SK-N-SH (cell line): ENCODE data around the gene NCOA5. TPM values are rescaled to one million over a fixed set of nuclear protein-coding genes. Genes with fewer than 3 reads are reported as not detected.

Experiments
- CTCF ChIA-PET: fragments of 300-600, 350-600 bp; formaldehyde crosslinking; extraction: SDS; loops from one replicate; lab custom pipeline; 2021; lab: Yijun Ruan, JAX
- POLR2A ChIA-PET: fragments of 350-600 bp; sonication (Branson Sonifier 250); formaldehyde crosslinking; extraction: SDS; loops from one replicate; lab custom pipeline; 2020; ENCODE audit warnings: antibody characterized with exemption, inconsistent platforms; lab: Yijun Ruan, JAX
- DNase-seq: peaks from one replicate; pipeline ENCODE4 v3.0.0; 2012
- H2AFZ ChIP-seq: fragments of 200-600 bp; sonication (generic); 2 replicates; pipeline ENCODE4 v1.8.1; 2016; ENCODE audit warnings: antibody characterized with exemption, mild to moderate bottlenecking, low read depth
- H3F3A ChIP-seq: fragments of 200-600 bp; sonication (generic); replicated peaks from 2 replicates; pipeline ENCODE3; 2016; ENCODE audit warnings: antibody characterized with exemption, mild to moderate bottlenecking; ENCODE audit not compliant: insufficient read depth
- H3K27ac ChIP-seq, 2 experiments: fragments of 200-500 bp in 1 of 2; fragments of 200-600 bp in 1 of 2; sonication (Bioruptor generic) in 1 of 2; sonication (generic), shearing (Covaris generic) in 1 of 2; 2 replicates each; pipeline versions ENCODE4 v1.5.1 to v1.6.1; 2014 to 2016; ENCODE audit warnings: low read depth in 2 of 2, inconsistent platforms in 1 of 2, low read length in 1 of 2, mild to moderate bottlenecking in 1 of 2, mixed read lengths in 1 of 2
- H3K27me3 ChIP-seq: fragments of 200-600 bp; sonication (generic), shearing (Covaris generic); 2 replicates; pipeline ENCODE4 v1.6.1; 2016; ENCODE audit warnings: mixed run types; ENCODE audit not compliant: insufficient read depth
- H3K36me3 ChIP-seq, 2 experiments: fragments of 200-500 bp in 1 of 2; fragments of 200-600 bp in 1 of 2; sonication (Bioruptor generic) in 1 of 2; sonication (generic) in 1 of 2; replicated peaks in 1 of 2; 2 replicates each; pipeline versions ENCODE3 to v1.5.1; 2014 to 2016; ENCODE audit warnings: low read length in 1 of 2, mild to moderate bottlenecking in 1 of 2; ENCODE audit not compliant: insufficient read depth in 2 of 2, control insufficient read depth in 1 of 2
- H3K4me1 ChIP-seq, 2 experiments: fragments of 200-500 bp in 1 of 2; fragments of 200-600 bp in 1 of 2; sonication (Bioruptor generic) in 1 of 2; sonication (generic), shearing (Covaris generic) in 1 of 2; 2 replicates each; pipeline versions ENCODE4 v1.5.1 to v1.6.1; 2014 to 2016; ENCODE audit warnings: low read depth in 1 of 2, low read length in 1 of 2, mixed run types in 1 of 2; ENCODE audit not compliant: insufficient read depth in 2 of 2, control insufficient read depth in 1 of 2
- H3K4me2 ChIP-seq: fragments of 200-600 bp; sonication (generic), shearing (Covaris generic); 2 replicates; pipeline ENCODE4 v1.6.1; 2017; ENCODE audit warnings: mixed run types
- H3K4me3 ChIP-seq, 2 experiments: fragments of 200-500 bp in 1 of 2; fragments of 200-600 bp in 1 of 2; sonication (Bioruptor generic) in 1 of 2; sonication (generic), shearing (Covaris generic) in 1 of 2; 2 replicates each; pipeline versions ENCODE4 v1.5.1 to v1.8.1; 2014 to 2016; ENCODE audit warnings: low read depth in 2 of 2, inconsistent platforms in 1 of 2, low read length in 1 of 2, mild to moderate bottlenecking in 1 of 2, mixed read lengths in 1 of 2, moderate library complexity in 1 of 2
- H3K79me2 ChIP-seq: fragments of 200-600 bp; sonication (generic); 2 replicates; pipeline ENCODE4 v1.8.1; 2017; ENCODE audit warnings: mild to moderate bottlenecking; ENCODE audit not compliant: insufficient read depth
- H3K9ac ChIP-seq: fragments of 200-600 bp; sonication (generic); 2 replicates; pipeline ENCODE4 v1.6.1; 2017; ENCODE audit warnings: mixed run types
- H3K9me2 ChIP-seq: fragments of 200-600 bp; sonication (generic); 2 replicates; pipeline ENCODE4 v1.6.1; 2017; ENCODE audit warnings: mixed run types
- H3K9me3 ChIP-seq: fragments of 200-600 bp; sonication (generic); 2 replicates; pipeline ENCODE4 v1.6.1; 2017; ENCODE audit warnings: mixed run types, mild to moderate bottlenecking, moderate library complexity
- H4K20me1 ChIP-seq: fragments of 200-600 bp; sonication (generic); 2 replicates; pipeline ENCODE4 v1.6.1; 2017; ENCODE audit warnings: mild to moderate bottlenecking, mixed run types; ENCODE audit not compliant: insufficient read depth
- FOXM1 ChIP-seq: IDR thresholded peaks from 2 replicates; pipeline ENCODE4 v1.4.0; 2012; ENCODE audit warnings: low read depth, mild to moderate bottlenecking
- GABPA ChIP-seq: IDR thresholded peaks from 2 replicates; pipeline ENCODE4 v1.4.0; 2012; ENCODE audit warnings: low read depth, mild to moderate bottlenecking
- GATA2 ChIP-seq: sonication (generic); formaldehyde crosslinking; IDR thresholded peaks from 2 replicates; pipeline ENCODE4 v1.5.0; 2020; ENCODE audit warnings: mild to moderate bottlenecking, missing genetic modification reagents
- IRF3 ChIP-seq: fragments of 150-350 bp; IDR thresholded peaks from 2 replicates; pipeline ENCODE4 v1.6.1; 2016; ENCODE audit warnings: mild to moderate bottlenecking, low read depth, low read length
- JUND ChIP-seq: IDR thresholded peaks from 2 replicates; pipeline ENCODE4 v1.4.0; 2012
- MAX ChIP-seq: IDR thresholded peaks from 2 replicates; pipeline ENCODE4 v1.4.0; 2012; ENCODE audit warnings: low read depth
- MXI1 ChIP-seq: IDR thresholded peaks from 2 replicates; pipeline ENCODE4 v1.6.1; 2012; ENCODE audit warnings: mild to moderate bottlenecking, low read depth, low read length, improper control_type of control experiment
- NFIC ChIP-seq: IDR thresholded peaks from 2 replicates; pipeline ENCODE4 v1.4.0; 2012; ENCODE audit warnings: borderline replicate concordance
- NRF1 ChIP-seq: IDR thresholded peaks from 2 replicates; pipeline ENCODE4 v1.6.1; 2012; ENCODE audit warnings: low read depth, mild to moderate bottlenecking, low read length
- PBX3 ChIP-seq: IDR thresholded peaks from 2 replicates; pipeline ENCODE4; 2012
- RAD21 ChIP-seq: IDR thresholded peaks from 2 replicates; pipeline ENCODE4 v1.6.1; 2012; ENCODE audit warnings: mild to moderate bottlenecking, low read length
- RCOR1 ChIP-seq: fragments of 150-350 bp; IDR thresholded peaks from 2 replicates; pipeline ENCODE4 v1.6.1; 2017; ENCODE audit warnings: antibody characterized with exemption, low read length
- REST ChIP-seq: IDR thresholded peaks from 2 replicates; pipeline ENCODE4 v1.6.1; 2012; ENCODE audit warnings: mild to moderate bottlenecking, low read depth, low read length, moderate library complexity
- RFX5 ChIP-seq: IDR thresholded peaks from 2 replicates; pipeline ENCODE4 v1.6.1; 2012; ENCODE audit warnings: mild to moderate bottlenecking, improper control_type of control experiment, low read length
- SMC3 ChIP-seq: IDR thresholded peaks from 2 replicates; pipeline ENCODE4 v1.6.1; 2012; ENCODE audit warnings: low read depth, low read length, improper control_type of control experiment
- TAF1 ChIP-seq: IDR thresholded peaks from 2 replicates; pipeline ENCODE4 v1.6.1; 2012; ENCODE audit warnings: low read depth, mild to moderate bottlenecking, low read length, moderate library complexity, borderline replicate concordance
- TCF12 ChIP-seq: IDR thresholded peaks from 2 replicates; pipeline ENCODE4 v1.4.0; 2012
- YY1 ChIP-seq: IDR thresholded peaks from 2 replicates; pipeline ENCODE4 v1.4.0; 2012; ENCODE audit warnings: low read depth, mild to moderate bottlenecking
- ZBTB33 ChIP-seq: IDR thresholded peaks from 2 replicates; pipeline ENCODE4 v1.4.0; 2012; ENCODE audit warnings: low read depth, borderline replicate concordance
- WGBS: methylation state at CpG from one replicate; pipeline ENCODE4 v1.1.6; 2017; ENCODE audit warnings: low lambda C conversion rate; 5-methylcytosine and 5-hydroxymethylcytosine counted together
- polyA plus RNA-seq, 3 experiments: library from polyadenylated mRNA; depleted of rRNA; stranded (reverse); fragments of >200 nt; gene quantifications; 2 replicates each; pipeline ENCODE4 v1.2.3, GENCODE V29; 2012

The NCOA5 gene
- polyA plus RNA-seq, 1 of the 3 experiments (the other 2 are of a cell fraction), result 20.4 TPM

- no peak for DNase-seq
- Histone ChIP-seq H2AFZ (no peak overlapping the region), H3K4me1 (peaks cover 4 to 14% of the 10 kb centered on the region in 2 experiments; a peak in 3 of 4 replicates), H3K27ac (no peak overlapping the region), H3K79me2 (peaks cover 91% of the 10 kb centered on the region)
- no peak for TF ChIP-seq MXI1
- TF ChIP-seq REST, result no peak
- TF ChIP-seq RAD21, result no peak
- no peak for TF ChIP-seq RFX5
- TF ChIP-seq MAX, result no peak
- no peak for TF ChIP-seq GATA2 (CRISPR knock-in tag)
- no peak for TF ChIP-seq ZBTB33
- TF ChIP-seq, all 33 proteins: peak for 0
- H3F3A ChIP-seq, result no peaks in the 10 kb centered on the region
- ChIA-PET CTCF (interaction anchor here (0.9 to 1.7 kb wide), 5 partner anchors 43 to 71 kb away, joined by 3 to 11 read pairs (median 6); no protein-coding TSS in a partner anchor), POLR2A (no interaction called here)
- no peaks in the 10 kb centered on the region for H3K9me2 ChIP-seq
- H3K9me3 ChIP-seq, result no peaks in the 10 kb centered on the region
- peaks cover 0 to 3% of the 10 kb centered on the region in 2 experiments for H3K36me3 ChIP-seq
- H3K4me3 ChIP-seq, result no peak overlapping the region
- H3K9ac ChIP-seq, result no peak overlapping the region
- H4K20me1 ChIP-seq, result peaks cover 90% of the 10 kb centered on the region
- H3K27me3 ChIP-seq, result no peaks in the 10 kb centered on the region
- no peak overlapping the region for H3K4me2 ChIP-seq
- 78% methylated on average over 4 of the region's 4 CpGs for WGBS
Observed at GRCh38 chr20:46085179-46085851, 4.4 kb downstream of the NCOA5 start.

GRCh38 chr20:46084805-46085178 lies 5.0 kb downstream of the NCOA5 start:
- Histone ChIP-seq H3K4me1 (peaks cover 4 to 14% of the 10 kb centered on the region in 2 experiments; a peak in 3 of 4 replicates), H3K4me2 (no peak overlapping the region), H3K9ac (no peak overlapping the region), H3K9me3 (no peaks in the 10 kb centered on the region), H3F3A (no peaks in the 10 kb centered on the region), H3K4me3 (no peak overlapping the region), H3K27me3 (no peaks in the 10 kb centered on the region), H2AFZ (no peak overlapping the region), H4K20me1 (peaks cover 95% of the 10 kb centered on the region), H3K36me3 (peaks cover under 1 to 6% of the 10 kb centered on the region in 2 experiments), H3K79me2 (peaks cover 96% of the 10 kb centered on the region), H3K9me2 (no peaks in the 10 kb centered on the region), H3K27ac (no peak overlapping the region)
- CTCF ChIA-PET, result interaction anchor here (0.8 to 1.7 kb wide), 6 partner anchors 19 to 120 kb away, joined by 3 to 10 read pairs (median 3); no protein-coding TSS in a partner anchor
- no peak for DNase-seq
- WGBS, result 88% methylated on average over 3 of the region's 3 CpGs
- POLR2A ChIA-PET, result no interaction called here
- no peak for TF ChIP-seq JUND
- no peak for TF ChIP-seq YY1
- TF ChIP-seq NFIC, result no peak
- no peak for TF ChIP-seq GABPA
- TF ChIP-seq IRF3, result no peak
- no peak for TF ChIP-seq MXI1
- TF ChIP-seq RCOR1, result no peak
- no peak for TF ChIP-seq TCF12
- TF ChIP-seq FOXM1, result no peak
- no peak for TF ChIP-seq TAF1
- no peak for TF ChIP-seq PBX3
- TF ChIP-seq SMC3, result no peak
- TF ChIP-seq NRF1, result no peak
